K562 (cell line): ENCODE results near the gene GCNT2. TPM values are rescaled to one million over a fixed set of nuclear protein-coding genes. Genes with fewer than 3 reads are reported as not detected.

Experiments used
- ATAC-seq: fragments of 200-7000 bp; cut with Tn5 transposase; 3 replicates; pipeline ENCODE4 v1.9.1; 2020; ENCODE audit warnings: moderate library complexity
- BruUV-seq: library from RNA; stranded (reverse); fragments of 400-500 nt; replicated peaks from 2 replicates; lab custom pipeline; 2021; lab: Mats Ljungman, UMichigan
- CTCF ChIA-PET: fragments of 300-600 bp; formaldehyde crosslinking; extraction: SDS; loops from one replicate; lab custom pipeline; 2021; ENCODE audit warnings: low intra/inter-chr PET ratio; lab: Yijun Ruan, JAX
- POLR2A ChIA-PET: fragments of 300-600, 350-650 bp; sonication (Branson Sonifier 250); formaldehyde crosslinking; extraction: SDS; loops from one replicate; lab custom pipeline; 2021; ENCODE audit warnings: antibody characterized with exemption, inconsistent platforms; lab: Yijun Ruan, JAX
- DNase-seq, 4 experiments: peaks; one replicate each; pipeline versions ENCODE4 v3.0.0 to v3.0.0-alpha.2; 2011 to 2018; ENCODE audit warnings: low spot score in 3 of 4, mixed read lengths in 3 of 4; ENCODE audit errors: extremely low read depth in 1 of 4
- FAIRE-seq: peaks from 2 replicates; lab custom pipeline; 2011; peaks lifted over from hg19 to GRCh38; lab: Jason Lieb, UNC
- H2AFZ ChIP-seq: 2 replicates; pipeline ENCODE4 v1.6.0; 2011; ENCODE audit warnings: low read depth, low read length, control low read depth, inconsistent platforms
- H3K27ac ChIP-seq: fragments of 200-600 bp; 3 replicates; pipeline ENCODE4 v1.8.0; 2011; ENCODE audit warnings: low read depth, mild to moderate bottlenecking, control low read depth, inconsistent platforms, low read length, moderate library complexity, mixed read lengths; ENCODE audit errors: extremely low read depth
- H3K27me3 ChIP-seq, 2 experiments: fragments of 300-600 bp in 1 of 2; 2 replicates in 1 of 2; 3 replicates in 1 of 2; pipeline versions ENCODE4 v1.6.0 to v1.8.0; 2011; ENCODE audit warnings: inconsistent platforms in 2 of 2, low read length in 2 of 2, mild to moderate bottlenecking in 1 of 2, mixed read lengths in 1 of 2, moderate library complexity in 1 of 2; ENCODE audit not compliant: control insufficient read depth in 2 of 2, insufficient read depth in 2 of 2
- H3K36me3 ChIP-seq: fragments of 300-600 bp; 3 replicates; pipeline ENCODE4 v1.8.0; 2011; ENCODE audit warnings: mild to moderate bottlenecking, low read length, inconsistent platforms; ENCODE audit not compliant: control insufficient read depth, insufficient read depth
- H3K4me1 ChIP-seq, 2 experiments: fragments of 200-600 bp in 1 of 2; replicated peaks in 1 of 2; 2 replicates in 1 of 2; 3 replicates in 1 of 2; pipeline versions ENCODE4 v1.5.1 to v1.8.0; 2011; ENCODE audit warnings: inconsistent platforms in 2 of 2, low read length in 2 of 2, mild to moderate bottlenecking in 1 of 2, mixed read lengths in 1 of 2, moderate library complexity in 1 of 2; ENCODE audit not compliant: control insufficient read depth in 2 of 2, insufficient read depth in 2 of 2
- H3K4me2 ChIP-seq: 2 replicates; pipeline ENCODE4 v1.6.1; 2011; ENCODE audit warnings: low read length, control low read depth, inconsistent platforms, mixed read lengths; ENCODE audit not compliant: insufficient read depth
- H3K4me3 ChIP-seq: fragments of 200-600 bp; sonication (generic), shearing (Covaris generic); 2 replicates; pipeline ENCODE4 v1.5.1; 2016; ENCODE audit warnings: control low read depth, inconsistent platforms
- H3K79me2 ChIP-seq: fragments of 200-600 bp; 3 replicates; pipeline ENCODE4 v1.8.0; 2011; ENCODE audit warnings: low read length, inconsistent platforms; ENCODE audit not compliant: control insufficient read depth, insufficient read depth
- H3K9ac ChIP-seq, 2 experiments: 2 replicates each; pipeline versions ENCODE4 v1.6.0 to v1.6.1; 2011; ENCODE audit warnings: low read depth in 2 of 2, low read length in 2 of 2, control low read depth in 1 of 2, inconsistent platforms in 1 of 2, mild to moderate bottlenecking in 1 of 2, mixed read lengths in 1 of 2; ENCODE audit not compliant: insufficient read depth in 1 of 2
- H3K9me1 ChIP-seq: one replicate; pipeline ENCODE4 v1.6.0; 2011; ENCODE audit warnings: inconsistent platforms, mild to moderate bottlenecking, low read length, moderate library complexity; ENCODE audit not compliant: control insufficient read depth, insufficient read depth
- H3K9me3 ChIP-seq: replicated peaks from 2 replicates; pipeline ENCODE4 v1.5.1; 2011; ENCODE audit warnings: low read depth, low read length, inconsistent platforms; ENCODE audit not compliant: control insufficient read depth, insufficient read depth
- H4K20me1 ChIP-seq: replicated peaks from 2 replicates; pipeline ENCODE4 v1.6.1; 2011; ENCODE audit warnings: low read length, inconsistent platforms, mixed read lengths; ENCODE audit not compliant: control insufficient read depth, insufficient read depth
- ESRRA ChIP-seq: fragments of 450-650 bp; IDR thresholded peaks from 2 replicates; pipeline ENCODE4 v1.6.1; 2014; ENCODE audit warnings: low read depth, mild to moderate bottlenecking, moderate library complexity, borderline replicate concordance
- FOXK1 ChIP-seq: sonication (generic); formaldehyde crosslinking; IDR thresholded peaks from 2 replicates; pipeline ENCODE4 v1.8.0; 2022; ENCODE audit warnings: missing genetic modification reagents, mild to moderate bottlenecking, borderline replicate concordance
- FOXK2 ChIP-seq, 2 experiments: fragments of 450-650 bp; IDR thresholded peaks in 1 of 2; conservative IDR thresholded peaks in 1 of 2; 2 replicates each; pipeline ENCODE4 v1.6.1; 2016; ENCODE audit warnings: low read depth in 2 of 2, mild to moderate bottlenecking in 1 of 2
- HNRNPL ChIP-seq: fragments of 200-400 bp; formaldehyde crosslinking; IDR thresholded peaks from 2 replicates; pipeline ENCODE4 v1.6.1; 2017; ENCODE audit warnings: low read depth, mild to moderate bottlenecking, low read length
- KAT2B ChIP-seq: IDR thresholded peaks from one replicate; pipeline ENCODE4 v1.6.1; 2012; ENCODE audit warnings: low read depth, mild to moderate bottlenecking, control low read depth, inconsistent platforms, low read length, moderate library complexity
- MXI1 ChIP-seq: IDR thresholded peaks from 2 replicates; pipeline ENCODE4 v1.6.1; 2011; ENCODE audit warnings: low read depth, mild to moderate bottlenecking, improper control_type of control experiment, low read length
- NEUROD1 ChIP-seq: fragments of 150-350 bp; IDR thresholded peaks from 2 replicates; pipeline ENCODE4 v1.6.1; 2014; ENCODE audit warnings: borderline replicate concordance, low read length, low read depth; ENCODE audit not compliant: partially characterized antibody
- RBM25 ChIP-seq: fragments of 200-400 bp; formaldehyde crosslinking; IDR thresholded peaks from 2 replicates; pipeline ENCODE4 v1.6.1; 2018; ENCODE audit warnings: low read length, low read depth, moderate library complexity; ENCODE audit not compliant: severe bottlenecking
- SLC30A9 ChIP-seq: fragments of 250-450 bp; sonication (Bioruptor Pico); IDR thresholded peaks from 2 replicates; pipeline ENCODE4 v1.8.0; 2022; ENCODE audit warnings: mild to moderate bottlenecking, moderate library complexity
- THRAP3 ChIP-seq: fragments of 450-650 bp; IDR thresholded peaks from 2 replicates; pipeline ENCODE4 v1.6.1; 2016; ENCODE audit warnings: mild to moderate bottlenecking, inconsistent platforms, borderline replicate concordance
- TRIM24 ChIP-seq, 2 experiments: fragments of 450-650 bp; IDR thresholded peaks; 2 replicates each; pipeline ENCODE4 v1.6.1; 2016
- TRIM28 ChIP-seq: fragments of 450-650 bp; IDR thresholded peaks from 2 replicates; pipeline ENCODE4 v1.6.1; 2017
- WGBS: fragments of 100-300 bp; shearing (Covaris generic); methylation state at CpG from one replicate; pipeline ENCODE4 v1.1.6; 2016; ENCODE audit warnings: low coverage, mixed read lengths; ENCODE audit not compliant: insufficient coverage; ENCODE audit errors: missing lambda C conversion rate; 5-methylcytosine and 5-hydroxymethylcytosine counted together
- in situ Hi-C: fragments of 300-500 bp; cut with MboI; formaldehyde crosslinking; loops from 4 replicates; pipeline ENCODE4 v1.15.0; 2018; ENCODE audit warnings: inconsistent platforms, mixed read lengths
- intact Hi-C: fragments of 100-400 bp; cut with micrococcal nuclease; formaldehyde crosslinking; loops from 2 replicates; pipeline ENCODE4 v1.14.2; 2022
- polyA plus RNA-seq, 8 experiments: library from polyadenylated mRNA; depleted of rRNA in 4 of 8; stranded (reverse) in 5 of 8; unstranded in 3 of 8; fragments of >200 nt; fragmentation: Nextera tagmentation in 2 of 8; fragmentation: Illumina TruSeq in 1 of 8; extraction: Ambion mirVana in 2 of 8; extraction: Trizol in 1 of 8; gene quantifications; 2 replicates each; pipeline versions ENCODE4 v1.2.1 to v1.2.3, GENCODE V29; 2011 to 2014; ENCODE audit warnings: inconsistent platforms in 1 of 8, missing spikeins in 1 of 8
- total RNA-seq, 7 experiments: library from RNA; depleted of rRNA in 6 of 7; stranded (reverse); fragments of >200 nt in 6 of 7; fragmentation: Illumina TruSeq in 2 of 7; extraction: Trizol in 2 of 7; gene quantifications; 2 replicates each; pipeline versions ENCODE4 v1.2.1 to v1.2.3, GENCODE V29; 2011 to 2021; ENCODE audit warnings: low replicate concordance in 1 of 7
- TF ChIP-seq, protein P1 (sequence below), 3 experiments: fragments of 200-800 bp in 1 of 3; fragments of 250-450 bp in 1 of 3; fragments of 450-650 bp in 1 of 3; sonication (Bioruptor Pico) in 1 of 3; sonication (Bioruptor generic) in 1 of 3; formaldehyde crosslinking in 1 of 3; IDR thresholded peaks; 2 replicates each; pipeline versions ENCODE4 v1.6.1 to v1.8.0; 2016 to 2022; ENCODE audit warnings: mild to moderate bottlenecking in 2 of 3, missing genetic modification characterization in 2 of 3, missing compliant biosample characterization in 1 of 3, moderate library complexity in 1 of 3
- TF ChIP-seq, protein P2 (sequence below): fragments of 200-800 bp; sonication (Bioruptor generic); IDR thresholded peaks from 2 replicates; pipeline ENCODE4 v1.6.1; 2017; ENCODE audit warnings: missing genetic modification characterization, missing compliant biosample characterization
- TF ChIP-seq, protein P3 (sequence below): sonication (generic); formaldehyde crosslinking; IDR thresholded peaks from 2 replicates; pipeline ENCODE4 v1.8.0; 2022; ENCODE audit warnings: missing genetic modification reagents, mild to moderate bottlenecking, moderate library complexity, borderline replicate concordance

The GCNT2 gene
- total and polyA plus RNA-seq, 9 of the 15 experiments (the other 6 are each of a cell fraction or from before 2014, with no cell fraction given) = 0.78 to 2.6 (median 1.6) TPM

DNA sequence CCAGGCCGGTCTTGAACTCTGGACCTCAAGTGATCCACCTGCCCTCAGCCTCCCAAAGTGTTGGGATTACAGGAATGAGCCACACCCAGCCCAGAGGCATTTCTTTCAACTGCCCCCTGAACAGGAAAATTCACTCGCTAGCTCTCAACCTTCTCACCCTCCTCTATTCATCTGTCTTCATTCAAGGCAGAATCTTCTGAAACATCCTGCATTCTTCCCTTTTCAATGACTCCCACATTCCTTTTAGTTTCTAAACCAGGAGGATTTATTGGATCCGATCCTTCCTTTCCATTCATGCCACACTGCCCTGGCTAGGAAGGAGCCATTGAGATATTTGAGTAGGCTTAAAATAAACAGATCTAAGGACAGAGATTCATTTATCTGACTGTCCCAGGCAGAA lies 120.4 kb downstream of the GCNT2 start (continued):
- TF ChIP-seq FOXK1 (CRISPR knock-in tag) (no peak), RBM25 (no peak), SLC30A9 (no peak)
- TF ChIP-seq, protein P1, sequence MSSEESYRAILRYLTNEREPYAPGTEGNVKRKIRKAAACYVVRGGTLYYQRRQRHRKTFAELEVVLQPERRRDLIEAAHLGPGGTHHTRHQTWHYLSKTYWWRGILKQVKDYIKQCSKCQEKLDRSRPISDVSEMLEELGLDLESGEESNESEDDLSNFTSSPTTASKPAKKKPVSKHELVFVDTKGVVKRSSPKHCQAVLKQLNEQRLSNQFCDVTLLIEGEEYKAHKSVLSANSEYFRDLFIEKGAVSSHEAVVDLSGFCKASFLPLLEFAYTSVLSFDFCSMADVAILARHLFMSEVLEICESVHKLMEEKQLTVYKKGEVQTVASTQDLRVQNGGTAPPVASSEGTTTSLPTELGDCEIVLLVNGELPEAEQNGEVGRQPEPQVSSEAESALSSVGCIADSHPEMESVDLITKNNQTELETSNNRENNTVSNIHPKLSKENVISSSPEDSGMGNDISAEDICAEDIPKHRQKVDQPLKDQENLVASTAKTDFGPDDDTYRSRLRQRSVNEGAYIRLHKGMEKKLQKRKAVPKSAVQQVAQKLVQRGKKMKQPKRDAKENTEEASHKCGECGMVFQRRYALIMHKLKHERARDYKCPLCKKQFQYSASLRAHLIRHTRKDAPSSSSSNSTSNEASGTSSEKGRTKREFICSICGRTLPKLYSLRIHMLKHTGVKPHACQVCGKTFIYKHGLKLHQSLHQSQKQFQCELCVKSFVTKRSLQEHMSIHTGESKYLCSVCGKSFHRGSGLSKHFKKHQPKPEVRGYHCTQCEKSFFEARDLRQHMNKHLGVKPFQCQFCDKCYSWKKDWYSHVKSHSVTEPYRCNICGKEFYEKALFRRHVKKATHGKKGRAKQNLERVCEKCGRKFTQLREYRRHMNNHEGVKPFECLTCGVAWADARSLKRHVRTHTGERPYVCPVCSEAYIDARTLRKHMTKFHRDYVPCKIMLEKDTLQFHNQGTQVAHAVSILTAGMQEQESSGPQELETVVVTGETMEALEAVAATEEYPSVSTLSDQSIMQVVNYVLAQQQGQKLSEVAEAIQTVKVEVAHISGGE (CRISPR knock-in tag; IDR thresholded peaks at IDR 0.05) = no peak

DNA sequence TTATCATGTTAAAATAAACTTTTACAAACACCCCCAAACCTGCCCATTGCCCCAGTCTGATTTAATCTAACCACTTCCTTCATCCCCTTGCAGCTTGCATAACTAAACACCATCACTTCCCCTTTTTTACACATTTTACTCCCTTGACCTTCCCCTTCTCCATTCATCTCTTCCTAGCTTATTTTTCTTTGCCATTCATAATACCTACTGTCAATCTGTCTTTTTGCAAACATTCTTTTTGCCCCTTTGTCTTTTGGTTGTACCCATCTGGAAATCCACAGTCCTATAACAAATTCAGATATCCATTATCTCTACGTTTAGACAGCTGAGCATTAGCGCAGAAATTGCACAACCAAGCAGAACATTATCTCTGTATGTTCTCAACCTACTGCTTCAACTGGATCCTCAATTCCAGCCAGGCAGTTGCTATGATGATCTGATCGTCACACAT lies 122.1 kb downstream of the GCNT2 start:
- 1% methylated on average over 3 of the region's 3 CpGs for WGBS
- intact Hi-C loops = no loop called here
- ATAC-seq = peak; percentile 69
- CTCF ChIA-PET = no interaction called here
- in situ Hi-C loops = no loop called here
- Histone ChIP-seq H3K4me2 (peak overlapping the region; percentile 20; the same call in 1 of the 2 replicates), H3K79me2 (no peaks in the 10 kb centered on the region), H3K27ac (peak overlapping the region; percentile 28; the same call in 1 of the 3 replicates), H3K9me3 (no peaks in the 10 kb centered on the region), H2AFZ (no peak overlapping the region), H3K9ac (no peak overlapping the region), H3K27me3 (no peaks in the 10 kb centered on the region; a peak in 2 of 5 replicates), H3K4me3 (no peak overlapping the region), H4K20me1 (no peaks in the 10 kb centered on the region), H3K4me1 (peaks cover 4 to 22% of the 10 kb centered on the region in 2 experiments; a peak in 4 of 5 replicates), H3K9me1 (no peaks in the 10 kb centered on the region), H3K36me3 (no peaks in the 10 kb centered on the region)
- peak; percentile 86 for FAIRE-seq
- peak in 1 of 4 experiments; percentile 41 for DNase-seq
- POLR2A ChIA-PET = interaction anchor here (0.6 to 1.6 kb wide), 5 partner anchors 9 to 866 kb away, joined by 3 to 11 read pairs (median 3); no protein-coding TSS in a partner anchor
- no TSS peak for BruUV-seq
- TF ChIP-seq FOXK2 (conservative IDR thresholded peaks at IDR 0.05 in 1 of 2, IDR thresholded peaks at IDR 0.05 in 1 of 2; ENCODE audit: low read depth in 2 of 2) (peak in 1 of 2 experiments; percentile 57; a peak in 2 of 4 replicates), NEUROD1 (peak; percentile 43), MXI1 (no peak), HNRNPL (no peak), KAT2B (no peak), TRIM28 (no peak; the same call in 1 of the 2 replicates), ESRRA (peak; percentile 78), TRIM24 (IDR thresholded peaks at IDR 0.05) (peak; percentile 91 to 93), THRAP3 (no peak)
- TF ChIP-seq, protein P2, sequence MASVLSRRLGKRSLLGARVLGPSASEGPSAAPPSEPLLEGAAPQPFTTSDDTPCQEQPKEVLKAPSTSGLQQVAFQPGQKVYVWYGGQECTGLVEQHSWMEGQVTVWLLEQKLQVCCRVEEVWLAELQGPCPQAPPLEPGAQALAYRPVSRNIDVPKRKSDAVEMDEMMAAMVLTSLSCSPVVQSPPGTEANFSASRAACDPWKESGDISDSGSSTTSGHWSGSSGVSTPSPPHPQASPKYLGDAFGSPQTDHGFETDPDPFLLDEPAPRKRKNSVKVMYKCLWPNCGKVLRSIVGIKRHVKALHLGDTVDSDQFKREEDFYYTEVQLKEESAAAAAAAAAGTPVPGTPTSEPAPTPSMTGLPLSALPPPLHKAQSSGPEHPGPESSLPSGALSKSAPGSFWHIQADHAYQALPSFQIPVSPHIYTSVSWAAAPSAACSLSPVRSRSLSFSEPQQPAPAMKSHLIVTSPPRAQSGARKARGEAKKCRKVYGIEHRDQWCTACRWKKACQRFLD (CRISPR knock-in tag) = peak; percentile 28; the same call in 1 of the 2 replicates
- TF ChIP-seq, protein P3, sequence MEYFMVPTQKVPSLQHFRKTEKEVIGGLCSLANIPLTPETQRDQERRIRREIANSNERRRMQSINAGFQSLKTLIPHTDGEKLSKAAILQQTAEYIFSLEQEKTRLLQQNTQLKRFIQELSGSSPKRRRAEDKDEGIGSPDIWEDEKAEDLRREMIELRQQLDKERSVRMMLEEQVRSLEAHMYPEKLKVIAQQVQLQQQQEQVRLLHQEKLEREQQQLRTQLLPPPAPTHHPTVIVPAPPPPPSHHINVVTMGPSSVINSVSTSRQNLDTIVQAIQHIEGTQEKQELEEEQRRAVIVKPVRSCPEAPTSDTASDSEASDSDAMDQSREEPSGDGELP (CRISPR knock-in tag) = peak; percentile 57; the same call in 1 of the 2 replicates
